Neutrophil (primary cell): ENCODE data around the gene SF1.

Source experiments
- H3K27ac ChIP-seq: fragments of 200-600 bp; sonication (generic); 2 replicates; pipeline ENCODE4 v1.5.1; 2016; ENCODE audit warnings: mild to moderate bottlenecking, moderate library complexity
- H3K27me3 ChIP-seq: fragments of 200-600 bp; sonication (generic); 2 replicates; pipeline ENCODE4 v1.6.0; 2016; ENCODE audit warnings: mild to moderate bottlenecking
- H3K36me3 ChIP-seq: fragments of 200-600 bp; sonication (generic); 2 replicates; pipeline ENCODE4 v1.5.1; 2017
- H3K4me1 ChIP-seq, 2 experiments: fragments of 200-600 bp in 1 of 2; sonication (generic) in 1 of 2; 1 replicate in 1 of 2; 2 replicates in 1 of 2; pipeline versions ENCODE4 v1.5.1 to v1.6.1; 2013 to 2016; ENCODE audit warnings: low read depth in 1 of 2, low read length in 1 of 2, mild to moderate bottlenecking in 1 of 2, moderate library complexity in 1 of 2; ENCODE audit not compliant: control insufficient read depth in 1 of 2, insufficient read depth in 1 of 2
- H3K4me3 ChIP-seq, 2 experiments: fragments of 200-600 bp in 1 of 2; sonication (generic) in 1 of 2; 1 replicate in 1 of 2; 2 replicates in 1 of 2; pipeline ENCODE4 v1.5.1; 2013 to 2016; ENCODE audit warnings: low read depth in 1 of 2, low read length in 1 of 2, mild to moderate bottlenecking in 1 of 2, moderate library complexity in 1 of 2
- H3K9me3 ChIP-seq: fragments of 200-600 bp; sonication (generic); 2 replicates; pipeline ENCODE4 v1.5.1; 2016
- CTCF ChIP-seq: fragments of 200-600 bp; sonication (generic); IDR thresholded peaks from 2 replicates; pipeline ENCODE4 v1.5.1; 2016; ENCODE audit warnings: antibody characterized with exemption

SF1 gene

GRCh38 chr11:64726211-64726641 lies 52.1 kb downstream of the SF1 start:
- H3K27me3 ChIP-seq = peaks cover 19% of the 10 kb centered on the region
- no peak for TF ChIP-seq CTCF
- no peak overlapping the region for H3K4me3 ChIP-seq

GRCh38 chr11:64724863-64725532 lies 53.3 kb downstream of the SF1 start:
- TF ChIP-seq CTCF = no peak
- peaks cover 46% of the 10 kb centered on the region for H3K36me3 ChIP-seq

More at GRCh38 chr11:64726211-64726641, 52.1 kb downstream of the SF1 start:
- peak overlapping the region; percentile 15 for H3K27ac ChIP-seq
- H3K9me3 ChIP-seq = no peaks in the 10 kb centered on the region
- H3K36me3 ChIP-seq = peaks cover 58% of the 10 kb centered on the region
- peaks cover 0 to 6% of the 10 kb centered on the region in 2 experiments for H3K4me1 ChIP-seq

GRCh38 chr11:64723907-64724862 lies 54.2 kb downstream of the SF1 start:
- Histone ChIP-seq H3K9me3 (no peaks in the 10 kb centered on the region), H3K27me3 (peaks cover 40% of the 10 kb centered on the region), H3K27ac (no peak overlapping the region), H3K36me3 (peaks cover 38% of the 10 kb centered on the region), H3K4me1 (peaks cover 0 to 6% of the 10 kb centered on the region in 2 experiments), H3K4me3 (peak overlapping the region; percentile 59 to 90)
- TF ChIP-seq CTCF = no peak

More at GRCh38 chr11:64724863-64725532, 53.3 kb downstream of the SF1 start:
- Histone ChIP-seq H3K27me3 (peaks cover 32% of the 10 kb centered on the region), H3K9me3 (no peaks in the 10 kb centered on the region), H3K27ac (no peak overlapping the region), H3K4me3 (no peak overlapping the region), H3K4me1 (peaks cover 0 to 6% of the 10 kb centered on the region in 2 experiments)

- Histone ChIP-seq H3K27ac (peak within 1 kb of the TSS; percentile 66), H3K9me3 (no peaks in the 10 kb centered on the region), H3K36me3 (peaks cover 29% of the 10 kb centered on the region), H3K4me3 (peak within 1 kb of the TSS; percentile 59 to 90), H3K27me3 (peaks cover 49% of the 10 kb centered on the region), H3K4me1 (peaks cover 0 to 6% of the 10 kb centered on the region in 2 experiments)
- peak; percentile 87 for TF ChIP-seq CTCF
Measured at GRCh38 chr11:64723117-64723906, 55.0 kb downstream of the SF1 start, which contains the start of gene NRXN2. NRXN2 (minus strand) TSS chr11:64723197; CDS start chr11:64713699, 9,498 bp downstream.
